K562 (cell line): ENCODE results near the gene TMEM204.

Experiments
- CHD2 ChIP-seq: IDR thresholded peaks from 2 replicates; pipeline ENCODE4 v1.6.1; 2011; ENCODE audit warnings: low read depth, low read length
- EZH2 ChIP-seq: IDR thresholded peaks from 2 replicates; pipeline ENCODE4 v1.6.1; 2012; ENCODE audit warnings: low read depth, mild to moderate bottlenecking, inconsistent platforms, low read length, borderline replicate concordance
- NBN ChIP-seq: fragments of 450-650 bp; IDR thresholded peaks from 2 replicates; pipeline ENCODE4 v1.6.1; 2016; ENCODE audit warnings: low read depth, mild to moderate bottlenecking
- POLR2AphosphoS5 ChIP-seq: IDR thresholded peaks from 2 replicates; pipeline ENCODE4 v1.6.1; 2011; ENCODE audit warnings: mild to moderate bottlenecking, low read depth, low read length, moderate library complexity; ENCODE audit not compliant: control insufficient read depth, insufficient read depth
- PRMT5 ChIP-seq: sonication (generic); formaldehyde crosslinking; IDR thresholded peaks from 2 replicates; pipeline ENCODE4 v1.5.0; 2020; ENCODE audit warnings: missing genetic modification reagents
- SRF ChIP-seq, 2 experiments: fragments of 250-450, 450-650 bp in 1 of 2; sonication (Bioruptor Pico) in 1 of 2; sonication (generic) in 1 of 2; formaldehyde crosslinking; IDR thresholded peaks; 2 replicates each; pipeline versions ENCODE4 v1.5.0 to v1.5.1; 2020 to 2022; ENCODE audit warnings: mild to moderate bottlenecking in 1 of 2, missing genetic modification reagents in 1 of 2
- TF ChIP-seq, protein P1 (sequence below): sonication (generic); formaldehyde crosslinking; IDR thresholded peaks from 2 replicates; pipeline ENCODE4 v1.8.0; 2022; ENCODE audit warnings: missing genetic modification reagents, mild to moderate bottlenecking, borderline replicate concordance
- TF ChIP-seq, protein P2 (sequence below): sonication (generic); formaldehyde crosslinking; IDR thresholded peaks from 2 replicates; pipeline ENCODE4 v1.8.1; 2022; ENCODE audit warnings: missing genetic modification reagents
- TF ChIP-seq, protein P3 (sequence below), 3 experiments: IDR thresholded peaks in 2 of 3; conservative IDR thresholded peaks in 1 of 3; 2 replicates each; pipeline ENCODE4 v1.5.1; 2011 to 2012; ENCODE audit warnings: low read length in 3 of 3, mild to moderate bottlenecking in 3 of 3, control low read depth in 2 of 3, improper control_type of control experiment in 1 of 3, inconsistent platforms in 1 of 3, low read depth in 1 of 3, mixed read lengths in 1 of 3, moderate library complexity in 1 of 3; ENCODE audit not compliant: insufficient read depth in 2 of 3

DNA sequence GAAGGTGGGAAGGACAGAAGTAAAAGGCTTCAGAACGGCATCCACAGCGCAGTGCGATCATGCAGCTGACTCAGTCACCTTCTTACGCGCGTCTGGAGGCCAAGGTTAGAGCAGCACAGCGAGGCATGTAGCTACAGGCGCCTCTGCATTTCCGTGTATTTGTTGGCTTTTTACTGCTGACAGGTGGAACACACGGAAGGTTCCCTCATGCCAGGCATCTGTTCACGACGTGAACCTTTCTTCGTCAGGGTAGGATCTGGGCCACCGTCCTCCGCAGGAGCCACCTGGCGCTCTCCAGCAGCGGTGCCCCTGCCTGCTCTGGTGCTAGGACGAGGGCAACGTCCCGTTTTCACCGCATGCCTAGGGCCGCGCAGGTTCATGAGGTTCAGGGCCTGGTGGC, 15.3 kb downstream of the TMEM204 start:
- TF ChIP-seq CHD2, result no peak
- TF ChIP-seq, protein P1, sequence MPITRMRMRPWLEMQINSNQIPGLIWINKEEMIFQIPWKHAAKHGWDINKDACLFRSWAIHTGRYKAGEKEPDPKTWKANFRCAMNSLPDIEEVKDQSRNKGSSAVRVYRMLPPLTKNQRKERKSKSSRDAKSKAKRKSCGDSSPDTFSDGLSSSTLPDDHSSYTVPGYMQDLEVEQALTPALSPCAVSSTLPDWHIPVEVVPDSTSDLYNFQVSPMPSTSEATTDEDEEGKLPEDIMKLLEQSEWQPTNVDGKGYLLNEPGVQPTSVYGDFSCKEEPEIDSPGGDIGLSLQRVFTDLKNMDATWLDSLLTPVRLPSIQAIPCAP (CRISPR knock-in tag), result no peak
- no peak for TF ChIP-seq PRMT5 (CRISPR knock-in tag)
- TF ChIP-seq NBN, result no peak
- TF ChIP-seq, protein P2, sequence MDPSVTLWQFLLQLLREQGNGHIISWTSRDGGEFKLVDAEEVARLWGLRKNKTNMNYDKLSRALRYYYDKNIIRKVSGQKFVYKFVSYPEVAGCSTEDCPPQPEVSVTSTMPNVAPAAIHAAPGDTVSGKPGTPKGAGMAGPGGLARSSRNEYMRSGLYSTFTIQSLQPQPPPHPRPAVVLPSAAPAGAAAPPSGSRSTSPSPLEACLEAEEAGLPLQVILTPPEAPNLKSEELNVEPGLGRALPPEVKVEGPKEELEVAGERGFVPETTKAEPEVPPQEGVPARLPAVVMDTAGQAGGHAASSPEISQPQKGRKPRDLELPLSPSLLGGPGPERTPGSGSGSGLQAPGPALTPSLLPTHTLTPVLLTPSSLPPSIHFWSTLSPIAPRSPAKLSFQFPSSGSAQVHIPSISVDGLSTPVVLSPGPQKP (CRISPR knock-in tag), result no peak
- TF ChIP-seq EZH2, result no peak
- TF ChIP-seq POLR2AphosphoS5, result no peak
- TF ChIP-seq SRF (CRISPR knock-in tag; IDR thresholded peaks at IDR 0.05), result no peak
- TF ChIP-seq, protein P3, sequence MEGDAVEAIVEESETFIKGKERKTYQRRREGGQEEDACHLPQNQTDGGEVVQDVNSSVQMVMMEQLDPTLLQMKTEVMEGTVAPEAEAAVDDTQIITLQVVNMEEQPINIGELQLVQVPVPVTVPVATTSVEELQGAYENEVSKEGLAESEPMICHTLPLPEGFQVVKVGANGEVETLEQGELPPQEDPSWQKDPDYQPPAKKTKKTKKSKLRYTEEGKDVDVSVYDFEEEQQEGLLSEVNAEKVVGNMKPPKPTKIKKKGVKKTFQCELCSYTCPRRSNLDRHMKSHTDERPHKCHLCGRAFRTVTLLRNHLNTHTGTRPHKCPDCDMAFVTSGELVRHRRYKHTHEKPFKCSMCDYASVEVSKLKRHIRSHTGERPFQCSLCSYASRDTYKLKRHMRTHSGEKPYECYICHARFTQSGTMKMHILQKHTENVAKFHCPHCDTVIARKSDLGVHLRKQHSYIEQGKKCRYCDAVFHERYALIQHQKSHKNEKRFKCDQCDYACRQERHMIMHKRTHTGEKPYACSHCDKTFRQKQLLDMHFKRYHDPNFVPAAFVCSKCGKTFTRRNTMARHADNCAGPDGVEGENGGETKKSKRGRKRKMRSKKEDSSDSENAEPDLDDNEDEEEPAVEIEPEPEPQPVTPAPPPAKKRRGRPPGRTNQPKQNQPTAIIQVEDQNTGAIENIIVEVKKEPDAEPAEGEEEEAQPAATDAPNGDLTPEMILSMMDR (IDR thresholded peaks at IDR 0.05 in 2 of 3, conservative IDR thresholded peaks at IDR 0.05 in 1 of 3; ENCODE audit: insufficient read depth in 2 of 3, low read depth in 1 of 3, low read length in 3 of 3), result no peak
